SW 1271 (cell line): ENCODE measurements around the gene C6orf15.

Source experiments
- DNase-seq, 2 experiments: peaks; one replicate each; lab custom pipeline; 2025; lab: John Stamatoyannopoulos, UW

Gene C6orf15

DNA sequence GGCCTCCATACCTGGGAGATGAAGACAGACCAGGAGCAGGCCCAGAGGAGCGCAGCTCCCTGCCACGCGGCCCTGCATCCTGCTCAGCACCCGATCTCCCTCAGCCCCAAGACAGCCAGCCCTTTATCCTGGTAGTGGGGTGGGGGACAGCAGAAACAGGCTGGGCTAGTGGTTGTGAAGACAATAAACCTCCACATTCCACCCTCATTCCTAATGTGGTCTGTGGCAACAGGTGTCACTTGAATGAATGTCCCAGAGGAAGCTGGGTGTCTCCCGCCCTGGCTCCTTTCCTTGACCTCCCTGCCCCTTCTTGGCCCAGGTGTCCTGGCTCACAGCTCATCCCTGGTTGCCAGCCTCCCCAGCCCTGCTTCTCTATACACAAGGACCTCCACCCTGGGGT is at the start of gene C6orf15:
Gene C6orf15, minus strand, starts transcription at position 98 of the 400 bp plus-strand sequence. Its CDS starts 20 bp downstream, at position 78.
- no peak for DNase-seq

GRCh38 chr6:31161216-31162126 is 49.1 kb upstream of the C6orf15 start:
- DNase-seq, result no peak

DNA sequence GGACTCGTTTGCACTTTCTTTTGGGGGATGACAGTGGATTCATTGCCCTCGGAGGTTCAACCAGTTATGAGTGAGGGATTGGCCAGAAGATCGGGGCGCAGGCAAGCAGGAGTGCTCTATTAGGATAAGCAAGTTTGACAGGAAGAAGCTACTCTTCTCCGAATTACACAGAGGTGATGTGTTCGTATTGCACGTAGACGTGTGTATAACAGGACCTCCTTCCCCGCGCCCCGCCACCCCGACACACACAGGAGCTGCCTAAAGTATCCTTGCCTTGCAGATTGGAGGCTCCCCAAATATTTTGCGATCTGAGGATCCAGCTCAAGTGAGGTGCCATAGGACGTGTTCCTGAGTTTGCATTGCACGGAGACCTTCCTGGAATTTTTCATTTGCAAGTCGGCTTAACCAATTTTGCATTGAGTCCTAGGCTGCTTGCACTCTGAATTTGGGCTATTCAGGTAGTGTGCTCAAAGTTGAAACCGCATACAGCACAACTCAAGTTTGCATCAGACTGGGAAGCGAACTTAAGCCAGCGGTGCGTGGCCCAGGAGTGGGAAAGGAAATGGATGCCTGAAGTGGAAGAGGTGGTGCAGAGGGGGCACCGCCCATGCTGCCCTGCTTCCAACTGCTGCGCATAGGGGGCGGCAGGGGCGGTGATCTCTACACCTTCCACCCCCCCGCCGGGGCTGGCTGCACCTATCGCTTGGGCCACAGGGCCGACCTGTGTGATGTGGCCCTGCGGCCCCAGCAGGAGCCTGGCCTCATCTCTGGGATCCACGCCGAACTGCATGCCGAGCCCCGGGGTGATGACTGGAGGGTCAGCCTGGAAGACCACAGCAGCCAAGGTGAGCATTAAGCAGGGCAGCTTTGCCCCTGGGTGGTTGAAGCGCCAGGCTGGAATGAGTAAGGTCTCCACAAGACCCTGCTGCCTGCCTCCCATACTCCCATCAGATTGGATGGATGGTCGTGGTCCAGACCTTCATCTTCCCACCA is 46.8 kb upstream of the C6orf15 start:
- no peak for DNase-seq

- peak; percentile 98 to 99 for DNase-seq
Observed at GRCh38 chr6:31158140-31158862, 45.9 kb upstream of the C6orf15 start, which contains the start of gene TCF19. Gene TCF19 (plus strand): TSS chr6:31158589. CDS start chr6:31159470, 881 bp downstream.

GRCh38 chr6:31157513-31158139 is 45.3 kb upstream of the C6orf15 start, which contains the start of gene CCHCR1:
Gene CCHCR1 (minus strand): TSS chr6:31157802. CDS start chr6:31157600, 202 bp downstream.
- DNase-seq, result no peak

DNA sequence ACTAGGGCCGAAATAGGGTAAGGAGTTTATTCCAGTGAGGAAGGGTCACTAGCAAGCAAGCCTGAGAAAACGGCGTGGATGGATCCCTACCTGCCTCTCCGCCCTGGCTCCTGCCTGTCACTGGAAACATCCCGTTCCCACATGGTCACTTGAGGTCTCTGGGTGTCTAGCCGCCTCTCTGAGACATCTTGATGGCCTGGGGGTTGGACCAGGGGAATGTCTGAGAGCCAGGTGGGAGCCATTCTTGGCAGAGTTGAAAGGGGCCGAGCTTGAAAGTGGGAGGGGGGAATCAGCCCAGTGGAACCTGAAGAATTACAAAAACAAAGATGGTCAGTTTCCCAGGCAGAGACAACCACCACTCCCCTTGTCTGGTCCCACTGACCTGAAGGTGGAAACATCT is 44.3 kb upstream of the C6orf15 start:
- DNase-seq, result no peak

DNA sequence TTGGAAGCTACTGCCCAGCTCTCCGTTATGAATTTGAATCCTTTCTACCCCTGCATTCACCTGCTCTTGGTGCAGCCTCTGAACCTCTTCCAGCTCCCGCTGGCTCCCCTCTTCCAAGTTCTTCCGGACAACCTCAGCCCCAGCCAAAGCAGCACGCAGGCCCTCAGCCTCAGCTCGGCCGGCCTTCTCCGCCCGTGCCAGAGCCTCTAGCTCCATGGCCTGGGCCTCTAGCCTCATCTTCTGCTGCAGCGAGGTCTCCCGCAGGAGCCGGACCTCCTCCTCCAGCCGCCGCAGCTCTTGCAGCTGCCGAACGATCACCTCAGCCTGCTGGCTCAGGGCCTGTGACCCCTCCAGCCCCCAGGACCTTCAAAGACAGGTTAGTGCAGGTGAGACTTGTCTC is 42.1 kb upstream of the C6orf15 start:
- DNase-seq, result no peak

GRCh38 chr6:31152781-31153180 is 40.4 kb upstream of the C6orf15 start:
- DNase-seq, result no peak

DNA sequence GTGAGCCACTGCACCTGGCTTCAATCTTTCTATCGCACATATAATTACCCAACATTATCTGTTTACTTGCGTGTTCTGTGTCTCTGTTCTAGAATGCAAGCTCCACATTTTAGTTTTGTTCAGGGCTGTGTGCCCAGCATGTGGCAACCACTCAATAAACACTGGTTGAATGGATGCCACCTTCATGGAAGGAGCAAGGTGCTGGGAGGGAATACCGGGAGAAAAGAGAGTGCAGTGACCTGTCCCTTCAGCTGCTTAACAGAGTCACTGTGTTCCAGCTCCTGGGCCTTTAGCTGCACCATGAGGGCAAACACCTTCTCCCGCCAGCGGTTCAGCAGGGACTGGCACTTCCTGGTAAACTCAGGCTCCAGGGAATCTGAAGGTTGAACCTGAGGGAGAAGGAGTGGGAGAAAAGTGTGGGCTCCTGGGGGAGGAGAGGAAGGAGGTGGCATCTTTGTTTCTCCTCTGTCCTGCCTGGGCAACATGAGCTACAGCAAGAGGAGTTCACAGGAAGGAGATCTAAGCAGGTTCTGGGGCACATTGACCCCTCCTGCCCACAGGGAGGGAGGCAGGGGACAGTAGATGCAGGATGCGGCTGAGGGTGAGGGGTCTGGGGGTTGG is 37.6 kb upstream of the C6orf15 start:
- no peak for DNase-seq

- DNase-seq, result no peak
Observed at GRCh38 chr6:31145386-31145785, 33.0 kb upstream of the C6orf15 start.

- DNase-seq, result no peak
Observed at GRCh38 chr6:31144970-31145340, 32.6 kb upstream of the C6orf15 start.

DNA sequence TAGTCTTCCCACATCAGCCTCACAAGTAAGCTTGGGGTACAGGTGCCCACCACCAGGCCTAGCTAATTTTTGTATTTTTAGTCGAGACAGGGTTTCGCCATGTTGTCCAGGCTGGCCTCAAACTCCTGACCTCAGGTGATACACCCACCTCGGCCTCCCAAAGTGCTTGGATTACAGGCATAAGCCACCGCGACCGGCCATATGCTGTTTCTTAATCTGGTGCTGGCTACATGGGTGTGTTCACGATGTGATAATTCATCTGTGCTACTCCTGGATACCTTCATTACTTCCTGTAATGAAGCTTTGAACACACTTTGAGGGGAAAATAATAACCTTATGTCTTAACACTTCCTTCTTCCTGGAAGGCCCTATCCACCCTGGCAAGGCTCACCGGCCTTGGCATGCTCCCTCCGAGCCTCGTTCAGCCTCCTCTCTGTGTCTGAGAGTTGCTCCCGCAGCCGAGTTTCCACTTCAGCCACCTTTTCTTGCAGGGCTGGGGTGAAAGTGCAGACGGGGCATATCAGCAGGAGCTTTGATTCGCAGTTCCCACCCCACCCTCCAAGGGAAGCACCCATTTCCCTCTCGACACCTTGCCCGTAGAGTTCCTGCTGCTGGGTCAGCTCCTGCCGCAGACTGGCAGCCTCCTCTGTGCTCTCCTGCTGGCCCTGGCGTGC is 32.1 kb upstream of the C6orf15 start:
- DNase-seq, result no peak

GRCh38 chr6:31143148-31143547 is 30.8 kb upstream of the C6orf15 start:
- DNase-seq, result no peak

DNA sequence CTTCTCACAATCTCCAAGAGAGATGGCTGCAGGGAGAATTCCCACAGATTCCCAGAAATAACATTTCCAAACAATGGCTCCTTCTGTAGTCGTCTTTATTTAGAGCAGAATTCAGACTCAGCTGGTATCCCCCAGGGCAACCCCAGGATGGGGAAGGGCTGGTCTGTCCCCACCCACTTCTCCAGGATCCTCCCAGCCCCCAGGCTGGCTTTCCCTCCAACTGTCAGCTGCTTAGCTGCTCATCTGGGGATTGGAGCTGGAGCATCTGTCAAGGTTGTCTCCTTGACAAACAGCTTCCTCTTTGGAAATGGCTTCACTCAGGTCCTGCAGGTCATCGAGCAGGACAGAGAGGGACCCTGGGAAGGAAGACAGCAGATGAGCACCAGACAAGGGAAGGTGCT is 30.0 kb upstream of the C6orf15 start:
- DNase-seq, result no peak

- no peak for DNase-seq
Observed at GRCh38 chr6:31140643-31141042, 28.3 kb upstream of the C6orf15 start.

- peak in 1 of 2 experiments; percentile 14 for DNase-seq
Observed at GRCh38 chr6:31139599-31139998, 27.2 kb upstream of the C6orf15 start.

GRCh38 chr6:31138982-31139381 is 26.6 kb upstream of the C6orf15 start, which contains the start of gene PSORS1C2:
Gene PSORS1C2 (minus strand): TSS chr6:31139066. CDS start chr6:31139026, 40 bp downstream.
- DNase-seq, result no peak

GRCh38 chr6:31135710-31136109 is 23.3 kb upstream of the C6orf15 start:
- no peak for DNase-seq

DNA sequence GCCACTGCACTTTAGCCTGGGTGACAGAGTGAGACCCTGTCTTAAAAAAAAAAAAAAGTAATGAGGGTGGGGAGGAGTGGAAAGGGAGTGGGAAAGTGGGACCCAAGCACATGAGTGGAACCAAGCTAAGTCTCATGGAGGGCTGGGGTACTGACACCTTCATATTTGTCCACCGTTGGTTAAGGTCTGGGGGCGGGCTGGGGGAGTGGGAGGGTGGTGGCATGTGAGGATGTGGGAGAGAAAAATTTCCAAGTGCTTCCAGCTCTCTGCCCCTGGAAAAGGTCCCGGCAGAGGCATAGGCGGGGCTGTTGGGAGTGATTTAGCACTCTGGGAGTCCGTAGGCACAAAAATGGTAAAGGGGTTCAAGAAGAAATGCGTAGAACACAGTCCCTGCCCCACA is 20.4 kb upstream of the C6orf15 start:
- DNase-seq, result no peak

GRCh38 chr6:31131595-31131994 is 19.2 kb upstream of the C6orf15 start:
- no peak for DNase-seq
